ENCODE measurements around the gene TAOK3.

GRCh38 chr12:118368821-118369220 is 3.9 kb downstream of the TAOK3 start:
- TF ChIP-seq EZH2 (IDR thresholded peaks at IDR 0.05; ENCODE audit: low read depth) = no peak
- TF ChIP-seq, protein P1, sequence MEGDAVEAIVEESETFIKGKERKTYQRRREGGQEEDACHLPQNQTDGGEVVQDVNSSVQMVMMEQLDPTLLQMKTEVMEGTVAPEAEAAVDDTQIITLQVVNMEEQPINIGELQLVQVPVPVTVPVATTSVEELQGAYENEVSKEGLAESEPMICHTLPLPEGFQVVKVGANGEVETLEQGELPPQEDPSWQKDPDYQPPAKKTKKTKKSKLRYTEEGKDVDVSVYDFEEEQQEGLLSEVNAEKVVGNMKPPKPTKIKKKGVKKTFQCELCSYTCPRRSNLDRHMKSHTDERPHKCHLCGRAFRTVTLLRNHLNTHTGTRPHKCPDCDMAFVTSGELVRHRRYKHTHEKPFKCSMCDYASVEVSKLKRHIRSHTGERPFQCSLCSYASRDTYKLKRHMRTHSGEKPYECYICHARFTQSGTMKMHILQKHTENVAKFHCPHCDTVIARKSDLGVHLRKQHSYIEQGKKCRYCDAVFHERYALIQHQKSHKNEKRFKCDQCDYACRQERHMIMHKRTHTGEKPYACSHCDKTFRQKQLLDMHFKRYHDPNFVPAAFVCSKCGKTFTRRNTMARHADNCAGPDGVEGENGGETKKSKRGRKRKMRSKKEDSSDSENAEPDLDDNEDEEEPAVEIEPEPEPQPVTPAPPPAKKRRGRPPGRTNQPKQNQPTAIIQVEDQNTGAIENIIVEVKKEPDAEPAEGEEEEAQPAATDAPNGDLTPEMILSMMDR (conservative IDR thresholded peaks at IDR 0.05) = no peak
